RPMI7951 (cell line): Measurements from ENCODE around the gene LYRM1. TPM values are rescaled to one million over a fixed set of nuclear protein-coding genes. Genes with fewer than 3 reads are reported as not detected.
"Not testable (repeated sequence)": the region's sequence is repeated elsewhere in the genome, so short reads cannot be mapped to it uniquely, and the experiment has no call there.

Experiments used
- DNase-seq: peaks from one replicate; pipeline ENCODE4 v3.0.0-alpha.2; 2012; ENCODE audit warnings: low read depth
- total RNA-seq: library from RNA; depleted of rRNA; stranded (reverse); fragments of >200 nt; shearing (Covaris generic); gene quantifications from 2 replicates; pipeline ENCODE4 v1.2.3, GENCODE V29; 2014; rRNA removed

The LYRM1 gene
- 38.4 and 43.7 TPM in 2 replicates for total RNA-seq

GRCh38 chr16:20900299-20901067 lies at the start of gene LYRM1, which contains the start of gene DCUN1D3:
Gene LYRM1 (plus strand): TSS chr16:20900771. CDS start chr16:20915556, 14,785 bp downstream.
Gene DCUN1D3 (minus strand): TSS chr16:20900358. CDS start chr16:20862538, 37,820 bp downstream.
- peak; percentile 98 for DNase-seq

GRCh38 chr16:20850981-20851380 lies 49.6 kb upstream of the LYRM1 start:
- no peak for DNase-seq

- DNase-seq: peak; percentile 76
These were observed 49.0 kb upstream of the LYRM1 start for GRCh38 chr16:20851601-20852000.

GRCh38 chr16:20853143-20853542 lies 47.4 kb upstream of the LYRM1 start:
- no peak for DNase-seq

GRCh38 chr16:20853981-20854620 lies 46.5 kb upstream of the LYRM1 start:
- no peak for DNase-seq

GRCh38 chr16:20854963-20855362 lies 45.6 kb upstream of the LYRM1 start:
- DNase-seq: no peak

- no peak for DNase-seq
These were observed 43.3 kb upstream of the LYRM1 start for GRCh38 chr16:20857281-20857680.

GRCh38 chr16:20859229-20859628 lies 41.3 kb upstream of the LYRM1 start:
- no peak for DNase-seq

GRCh38 chr16:20859699-20860098 lies 40.9 kb upstream of the LYRM1 start:
- DNase-seq: no peak

GRCh38 chr16:20860361-20860760 lies 40.2 kb upstream of the LYRM1 start:
- no peak for DNase-seq

GRCh38 chr16:20860995-20861394 lies 39.6 kb upstream of the LYRM1 start:
- not testable (repeated sequence) for DNase-seq

- no peak for DNase-seq
These were observed 38.2 kb upstream of the LYRM1 start for GRCh38 chr16:20862162-20862960.

GRCh38 chr16:20864376-20864775 lies 36.2 kb upstream of the LYRM1 start:
- not testable (repeated sequence) for DNase-seq

- DNase-seq: peak; percentile 14
These were observed 35.0 kb upstream of the LYRM1 start for GRCh38 chr16:20865420-20866131.

GRCh38 chr16:20866145-20866772 lies 34.3 kb upstream of the LYRM1 start:
- DNase-seq: peak; percentile 85

- no peak for DNase-seq
These were observed 33.8 kb upstream of the LYRM1 start for GRCh38 chr16:20866801-20867200.

GRCh38 chr16:20867585-20867984 lies 33.0 kb upstream of the LYRM1 start:
- DNase-seq: peak; percentile 53

GRCh38 chr16:20868890-20869289 lies 31.7 kb upstream of the LYRM1 start:
- DNase-seq: peak; percentile 82

GRCh38 chr16:20870122-20870820 lies 30.3 kb upstream of the LYRM1 start:
- DNase-seq: no peak

GRCh38 chr16:20871258-20871657 lies 29.3 kb upstream of the LYRM1 start:
- no peak for DNase-seq
